Sigmoid colon (tissue), 4 donors: Measurements from ENCODE around the gene NTM.

Experiments
- CTCF ChIP-seq, 4 experiments: fragments of 450-650 bp in 3 of 4; fragments of 200-600 bp in 1 of 4; IDR thresholded peaks; one replicate each; pipeline ENCODE4 v1.5.1; 2016 to 2019; ENCODE audit warnings: antibody characterized with exemption in 4 of 4, mild to moderate bottlenecking in 3 of 4, moderate library complexity in 2 of 4
- EP300 ChIP-seq, 4 donors: sonication (generic); formaldehyde crosslinking; IDR thresholded peaks; one replicate each; pipeline ENCODE4 v1.6.1; 2017; ENCODE audit warnings: antibody characterized with exemption in 4 of 4
- POLR2A ChIP-seq, 2 donors: fragments of 450-650 bp; IDR thresholded peaks; one replicate each; pipeline ENCODE4 v1.6.1; 2016; ENCODE audit warnings: antibody characterized with exemption in 2 of 2, mild to moderate bottlenecking in 2 of 2, moderate library complexity in 2 of 2
- POLR2AphosphoS5 ChIP-seq, 4 donors: sonication (generic); formaldehyde crosslinking; IDR thresholded peaks; one replicate each; pipeline ENCODE4 v1.6.1; 2017; ENCODE audit warnings: antibody characterized with exemption in 4 of 4

GRCh38 chr11:132062541-132062940 is 692.1 kb downstream of the NTM start:
- TF ChIP-seq CTCF (IDR thresholded peaks at IDR 0.05) (no peak), EP300 (IDR thresholded peaks at IDR 0.05) (no peak), POLR2A (IDR thresholded peaks at IDR 0.05) (no peak), POLR2AphosphoS5 (IDR thresholded peaks at IDR 0.05) (no peak)
